Tibial artery (tissue), 4 donors: Measurements from ENCODE around the gene EIF2B4.

Experiments used
- DNase-seq, 2 donors: peaks; one replicate each; pipeline ENCODE4 v3.0.0-alpha.2; 2019
- H3K27ac ChIP-seq, 2 donors: fragments of 200-600 bp; sonication (generic) in 1 of 2; 1 replicate in 1 of 2; 2 replicates in 1 of 2; pipeline ENCODE4 v1.5.1; 2018 to 2019; ENCODE audit warnings: mild to moderate bottlenecking in 1 of 2
- H3K27me3 ChIP-seq, 2 donors: fragments of 200-600 bp; sonication (generic) in 1 of 2; one replicate each; pipeline versions ENCODE4 v1.5.1 to v1.6.0; 2016 to 2019
- H3K36me3 ChIP-seq, 3 donors: fragments of 200-600 bp; sonication (generic) in 2 of 3; one replicate each; pipeline ENCODE4 v1.5.1; 2016 to 2019; ENCODE audit warnings: mild to moderate bottlenecking in 2 of 3
- H3K4me1 ChIP-seq, 4 donors: fragments of 200-600 bp; sonication (generic) in 2 of 4; 1 replicate in 3 of 4; 2 replicates in 1 of 4; pipeline ENCODE4 v1.5.1; 2016 to 2019
- H3K4me3 ChIP-seq, 2 donors: fragments of 200-600 bp; sonication (generic) in 1 of 2; 1 replicate in 1 of 2; 2 replicates in 1 of 2; pipeline ENCODE4 v1.5.1; 2018 to 2019; ENCODE audit warnings: mild to moderate bottlenecking in 2 of 2
- H3K9me3 ChIP-seq, 3 donors: fragments of 200-600 bp; sonication (generic) in 1 of 3; one replicate each; pipeline ENCODE4 v1.5.1; 2016 to 2019
- intact Hi-C: fragments of 100-400 bp; cut with DNase I; formaldehyde crosslinking; loops from one replicate; pipeline ENCODE4 v1.15.0; 2023; ENCODE audit warnings: low total_unique reads
- TF ChIP-seq, protein P1 (sequence below), 2 experiments: fragments of 200-600 bp in 1 of 2; fragments of 450-650 bp in 1 of 2; IDR thresholded peaks; one replicate each; pipeline ENCODE4 v1.5.1; 2017 to 2019; ENCODE audit warnings: antibody characterized with exemption in 2 of 2, mild to moderate bottlenecking in 1 of 2, moderate library complexity in 1 of 2

Gene EIF2B4

DNA sequence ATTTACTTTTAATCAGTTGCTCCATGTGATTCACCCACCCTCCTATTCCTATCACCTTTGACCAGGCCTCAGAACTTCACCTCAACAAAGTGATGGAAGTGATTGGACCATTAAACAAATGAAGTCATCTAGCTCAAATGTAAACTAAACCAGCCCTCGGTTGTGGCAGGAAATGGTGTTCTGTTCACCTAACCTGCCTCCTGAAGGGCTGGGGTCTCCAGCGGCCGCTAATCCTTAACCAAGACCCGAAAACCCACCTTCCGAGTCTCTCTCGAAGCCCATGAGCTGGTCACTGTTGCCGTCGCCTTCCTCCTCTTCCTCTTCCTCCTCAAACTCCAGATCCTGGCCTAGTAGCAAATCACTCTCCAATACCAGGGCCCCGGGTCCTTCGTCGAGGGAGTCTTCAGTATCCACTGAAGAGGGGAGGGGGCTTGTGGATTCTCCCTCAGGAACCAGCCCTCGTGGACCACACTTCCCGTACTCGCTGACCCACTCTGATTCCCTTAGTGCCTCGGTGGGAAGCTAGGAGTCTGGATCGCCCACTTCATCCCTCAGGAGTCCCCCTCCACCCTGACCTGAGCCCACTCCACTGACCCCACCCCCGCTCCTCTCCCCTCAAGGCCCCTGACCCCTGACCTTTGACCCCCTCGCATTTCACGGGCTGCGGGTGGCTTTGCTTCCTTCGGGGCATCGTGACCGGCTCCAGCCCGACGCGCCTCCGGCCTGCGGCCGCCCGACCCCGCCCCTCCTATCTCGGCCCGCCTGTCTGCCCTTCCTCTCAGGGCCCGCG lies 9.9 kb upstream of the EIF2B4 start:
- Histone ChIP-seq H3K27ac (peak overlapping the region; percentile 83 to 89), H3K4me1 (peaks cover 0 to 28% (median 18%) of the 10 kb centered on the region in 4 donors), H3K9me3 (no peaks in the 10 kb centered on the region), H3K4me3 (peak overlapping the region; percentile 67 to 68), H3K36me3 (peaks cover 26 to 70% (median 54%) of the 10 kb centered on the region in 3 donors), H3K27me3 (no peaks in the 10 kb centered on the region)
- TF ChIP-seq, protein P1, sequence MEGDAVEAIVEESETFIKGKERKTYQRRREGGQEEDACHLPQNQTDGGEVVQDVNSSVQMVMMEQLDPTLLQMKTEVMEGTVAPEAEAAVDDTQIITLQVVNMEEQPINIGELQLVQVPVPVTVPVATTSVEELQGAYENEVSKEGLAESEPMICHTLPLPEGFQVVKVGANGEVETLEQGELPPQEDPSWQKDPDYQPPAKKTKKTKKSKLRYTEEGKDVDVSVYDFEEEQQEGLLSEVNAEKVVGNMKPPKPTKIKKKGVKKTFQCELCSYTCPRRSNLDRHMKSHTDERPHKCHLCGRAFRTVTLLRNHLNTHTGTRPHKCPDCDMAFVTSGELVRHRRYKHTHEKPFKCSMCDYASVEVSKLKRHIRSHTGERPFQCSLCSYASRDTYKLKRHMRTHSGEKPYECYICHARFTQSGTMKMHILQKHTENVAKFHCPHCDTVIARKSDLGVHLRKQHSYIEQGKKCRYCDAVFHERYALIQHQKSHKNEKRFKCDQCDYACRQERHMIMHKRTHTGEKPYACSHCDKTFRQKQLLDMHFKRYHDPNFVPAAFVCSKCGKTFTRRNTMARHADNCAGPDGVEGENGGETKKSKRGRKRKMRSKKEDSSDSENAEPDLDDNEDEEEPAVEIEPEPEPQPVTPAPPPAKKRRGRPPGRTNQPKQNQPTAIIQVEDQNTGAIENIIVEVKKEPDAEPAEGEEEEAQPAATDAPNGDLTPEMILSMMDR (IDR thresholded peaks at IDR 0.05): no peak
- intact Hi-C loops: loop anchor here (5.0 kb wide), 1 partner anchor 47 kb away; the partner anchor contains the start of gene NRBP1
- peak; percentile 79 to 88 for DNase-seq

DNA sequence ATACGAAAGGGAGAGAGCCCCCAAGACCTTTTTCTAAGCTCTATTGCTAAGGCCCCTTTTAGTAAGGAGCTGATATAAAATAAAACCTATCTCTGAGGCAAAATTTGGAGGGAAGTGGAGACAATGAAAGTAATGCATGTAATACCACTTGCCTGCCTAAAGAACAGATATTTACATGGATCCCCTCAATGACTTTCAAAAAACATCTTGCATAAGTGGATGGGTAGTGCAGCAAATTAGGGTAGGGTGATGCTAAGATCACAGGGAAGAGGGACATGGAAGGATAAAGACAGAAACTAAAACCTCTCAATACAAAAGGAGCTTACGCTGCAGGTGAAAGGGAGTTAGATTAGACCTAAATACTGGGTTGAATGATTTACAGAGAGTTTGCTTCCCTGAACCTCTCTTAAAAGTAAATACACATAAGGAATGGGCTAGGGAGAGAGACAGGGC lies 9.3 kb upstream of the EIF2B4 start:
- TF ChIP-seq, protein P1 (IDR thresholded peaks at IDR 0.05): no peak
- Histone ChIP-seq H3K27ac (peak overlapping the region; percentile 83 to 89), H3K4me3 (peak overlapping the region; percentile 67 to 68), H3K4me1 (peaks cover 0 to 28% (median 18%) of the 10 kb centered on the region in 4 donors), H3K27me3 (no peaks in the 10 kb centered on the region), H3K36me3 (peaks cover 32 to 70% (median 54%) of the 10 kb centered on the region in 3 donors), H3K9me3 (no peaks in the 10 kb centered on the region)
- intact Hi-C loops: no loop called here
- DNase-seq: no peak

DNA sequence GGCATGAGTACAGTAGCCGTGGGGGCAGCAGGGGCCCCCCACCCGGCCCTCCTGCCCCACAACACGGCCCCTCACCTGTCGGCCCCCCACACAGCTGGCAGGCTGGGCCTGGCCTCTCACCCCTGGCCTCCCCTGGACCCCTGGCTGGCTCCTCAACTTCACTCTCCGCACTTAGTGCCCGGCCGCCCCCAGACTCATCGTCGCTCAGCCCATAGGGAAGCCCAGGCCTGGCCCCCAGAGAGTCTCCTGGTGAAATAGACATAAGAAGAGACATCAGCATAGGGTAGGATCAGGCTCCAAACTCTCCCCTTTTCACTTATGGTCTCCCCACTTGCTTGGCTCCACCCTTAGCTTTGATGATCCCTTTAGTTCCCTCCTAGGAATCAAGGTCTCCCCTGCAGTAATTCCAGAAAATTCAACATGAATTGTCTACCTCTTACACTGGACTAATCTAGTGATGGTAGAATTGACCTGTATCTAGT lies 8.7 kb upstream of the EIF2B4 start:
- Histone ChIP-seq H3K4me3 (no peak overlapping the region), H3K4me1 (peaks cover 0 to 28% (median 18%) of the 10 kb centered on the region in 4 donors), H3K9me3 (no peaks in the 10 kb centered on the region), H3K27me3 (no peaks in the 10 kb centered on the region), H3K27ac (no peak overlapping the region), H3K36me3 (peaks cover 37 to 70% (median 54%) of the 10 kb centered on the region in 3 donors)
- intact Hi-C loops: no loop called here
- DNase-seq: no peak
- TF ChIP-seq, protein P1 (IDR thresholded peaks at IDR 0.05): no peak

DNA sequence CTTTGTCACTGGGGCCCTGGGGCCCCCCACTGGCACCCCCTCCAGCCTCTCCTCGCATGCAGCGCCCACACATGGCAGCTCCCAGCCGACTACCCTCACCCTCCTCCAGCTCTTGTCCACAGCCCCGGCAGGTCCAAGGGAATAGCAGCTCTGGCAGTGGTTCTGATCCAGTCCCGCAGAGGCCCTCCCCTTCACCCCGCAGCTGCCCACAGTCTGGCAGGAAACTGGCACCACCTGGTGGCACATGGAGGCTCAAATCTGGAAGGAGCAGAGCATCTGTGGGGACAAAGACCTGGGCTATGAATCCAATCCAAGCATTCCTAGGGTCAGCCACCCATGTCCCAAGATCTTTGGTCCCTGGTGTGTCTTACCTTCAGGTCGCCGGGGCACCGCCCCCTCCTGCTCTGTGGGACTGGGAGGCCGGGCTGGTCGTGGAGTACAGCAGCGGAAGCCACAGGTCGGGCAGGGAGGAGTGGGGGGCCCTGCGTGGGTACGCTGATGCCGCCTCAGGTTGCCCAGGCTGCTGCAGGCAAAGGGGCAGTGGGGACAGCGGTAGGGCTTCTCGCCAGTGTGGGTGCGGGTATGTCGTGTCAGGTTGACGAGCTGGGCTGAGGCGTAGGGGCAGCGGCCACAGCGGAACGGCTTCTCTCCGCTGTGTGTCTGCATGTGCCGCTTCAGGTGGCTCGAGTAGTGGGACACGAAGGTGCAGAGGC lies 8.1 kb upstream of the EIF2B4 start:
- Histone ChIP-seq H3K27me3 (no peaks in the 10 kb centered on the region), H3K4me3 (no peak overlapping the region), H3K27ac (no peak overlapping the region), H3K9me3 (no peaks in the 10 kb centered on the region), H3K36me3 (peaks cover 43 to 70% (median 54%) of the 10 kb centered on the region in 3 donors), H3K4me1 (peaks cover 0 to 28% (median 18%) of the 10 kb centered on the region in 4 donors)
- DNase-seq: no peak
- TF ChIP-seq, protein P1 (IDR thresholded peaks at IDR 0.05): no peak
- intact Hi-C loops: no loop called here

DNA sequence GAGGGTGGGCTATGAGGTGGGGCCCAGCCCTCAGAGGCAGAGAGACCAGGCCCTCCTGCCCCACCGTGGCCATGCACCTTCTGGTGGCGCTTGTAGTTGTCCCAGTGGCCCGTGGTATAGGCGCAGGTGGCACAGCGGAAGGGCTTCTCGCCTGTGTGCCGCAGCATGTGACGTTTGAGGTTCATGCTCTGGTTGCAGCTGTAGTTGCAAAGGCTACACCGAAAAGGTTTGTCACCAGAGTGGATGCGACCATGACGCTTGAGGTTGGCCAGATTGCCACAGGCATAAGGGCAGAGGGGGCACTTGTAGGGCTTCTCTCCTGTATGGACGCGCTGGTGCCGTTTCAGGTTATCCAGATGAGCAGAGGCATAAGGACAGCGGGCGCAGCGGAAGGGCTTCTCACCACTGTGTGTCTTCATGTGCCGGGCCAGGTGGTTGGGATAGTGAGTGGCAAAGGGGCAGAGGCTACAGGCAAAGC lies 7.5 kb upstream of the EIF2B4 start:
- TF ChIP-seq, protein P1 (IDR thresholded peaks at IDR 0.05): no peak
- Histone ChIP-seq H3K27ac (no peak overlapping the region), H3K4me3 (no peak overlapping the region), H3K27me3 (no peaks in the 10 kb centered on the region), H3K36me3 (peaks cover 48 to 71% (median 59%) of the 10 kb centered on the region in 3 donors), H3K9me3 (no peaks in the 10 kb centered on the region), H3K4me1 (peaks cover 0 to 32% (median 18%) of the 10 kb centered on the region in 4 donors)
- DNase-seq: no peak
- intact Hi-C loops: no loop called here
